ENCODE results near the gene ARID2. TPM values are rescaled to one million over a fixed set of nuclear protein-coding genes. Genes with fewer than 3 reads are reported as not detected.

Gene ARID2
- total and polyA plus RNA-seq, 2 donors from 2014 or later, result 4.4 to 35.7 TPM

DNA sequence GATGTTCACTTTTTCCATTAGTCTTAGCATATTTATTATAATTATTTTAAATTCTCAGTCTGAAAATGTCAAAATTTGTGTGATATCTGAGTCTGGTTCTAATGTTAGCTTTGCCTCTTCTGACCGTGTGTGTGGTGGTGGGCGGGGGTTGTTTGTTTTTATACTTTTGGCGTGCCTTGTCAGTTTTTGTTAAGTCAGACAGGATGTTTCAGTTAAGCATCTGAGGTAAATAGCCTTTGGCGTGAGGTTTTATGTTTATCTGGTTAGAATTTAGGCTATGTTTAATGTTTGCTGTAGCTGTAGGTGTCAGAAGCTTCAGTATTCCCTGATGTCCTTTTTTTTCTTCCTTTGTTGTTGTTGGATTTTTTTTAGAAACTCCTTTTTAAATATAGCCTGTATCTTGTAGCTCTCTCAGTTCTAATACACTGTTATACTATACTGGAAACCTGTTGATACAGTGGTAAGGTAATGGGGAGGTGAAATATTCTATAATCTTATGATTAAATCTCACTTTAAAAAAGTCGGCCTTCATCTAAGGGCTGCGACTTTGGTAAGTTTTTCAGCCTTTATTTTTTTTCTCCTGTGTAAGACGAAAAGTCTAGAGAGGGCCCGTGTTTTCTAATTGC, 149.2 kb downstream of the ARID2 start:
- H3K27ac ChIP-seq (ENCODE audit: low read depth in 2 of 2, low read length in 2 of 2), result peak overlapping the region in 1 of 2 donors; percentile 9

DNA sequence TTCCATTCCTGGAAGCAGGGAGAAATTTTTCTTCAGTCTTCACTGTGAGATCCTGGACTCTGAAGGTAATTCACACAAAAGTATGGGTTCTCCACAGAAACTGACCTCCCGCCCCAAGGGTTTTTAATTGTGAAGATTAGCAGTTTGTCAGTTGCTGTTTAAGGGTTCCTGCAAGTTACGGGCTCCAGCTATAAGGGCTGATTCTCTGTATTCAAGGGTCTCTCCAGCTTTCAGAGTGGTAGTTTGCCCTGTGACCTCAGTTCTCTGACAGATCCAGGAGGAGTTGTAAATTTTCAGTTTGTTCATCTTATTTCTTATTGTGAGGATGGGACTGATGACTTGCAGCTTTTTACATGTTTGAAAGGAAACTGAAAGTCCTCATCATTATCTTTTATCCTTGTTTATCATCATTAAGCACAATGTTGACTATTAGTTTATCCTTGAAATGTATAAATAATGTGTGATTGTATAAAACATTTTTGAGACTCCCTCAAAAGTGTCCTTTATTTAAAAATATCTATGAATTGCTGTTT, 149.9 kb downstream of the ARID2 start:
- intact Hi-C loops (cut with DNase I), result no loop called here
- H3K27ac ChIP-seq (ENCODE audit: low read depth in 2 of 2, low read length in 2 of 2), result peak overlapping the region; percentile 9 to 40
- H3K36me3 ChIP-seq (ENCODE audit: control insufficient read depth in 2 of 3, insufficient read depth in 3 of 3, low read length in 3 of 3), result peaks cover 0 to 7% (median 4%) of the 10 kb centered on the region in 3 donors
- H3K9ac ChIP-seq (ENCODE audit: low read length in 3 of 3), result no peak overlapping the region
- H3K4me1 ChIP-seq (ENCODE audit: control insufficient read depth in 2 of 3, insufficient read depth in 2 of 3, low read depth in 1 of 3, low read length in 3 of 3), result no peaks in the 10 kb centered on the region
- DNase-seq (peak in 1 of 5 donors; percentile 1), FAIRE-seq (no peak)
- TF ChIP-seq, protein P1, sequence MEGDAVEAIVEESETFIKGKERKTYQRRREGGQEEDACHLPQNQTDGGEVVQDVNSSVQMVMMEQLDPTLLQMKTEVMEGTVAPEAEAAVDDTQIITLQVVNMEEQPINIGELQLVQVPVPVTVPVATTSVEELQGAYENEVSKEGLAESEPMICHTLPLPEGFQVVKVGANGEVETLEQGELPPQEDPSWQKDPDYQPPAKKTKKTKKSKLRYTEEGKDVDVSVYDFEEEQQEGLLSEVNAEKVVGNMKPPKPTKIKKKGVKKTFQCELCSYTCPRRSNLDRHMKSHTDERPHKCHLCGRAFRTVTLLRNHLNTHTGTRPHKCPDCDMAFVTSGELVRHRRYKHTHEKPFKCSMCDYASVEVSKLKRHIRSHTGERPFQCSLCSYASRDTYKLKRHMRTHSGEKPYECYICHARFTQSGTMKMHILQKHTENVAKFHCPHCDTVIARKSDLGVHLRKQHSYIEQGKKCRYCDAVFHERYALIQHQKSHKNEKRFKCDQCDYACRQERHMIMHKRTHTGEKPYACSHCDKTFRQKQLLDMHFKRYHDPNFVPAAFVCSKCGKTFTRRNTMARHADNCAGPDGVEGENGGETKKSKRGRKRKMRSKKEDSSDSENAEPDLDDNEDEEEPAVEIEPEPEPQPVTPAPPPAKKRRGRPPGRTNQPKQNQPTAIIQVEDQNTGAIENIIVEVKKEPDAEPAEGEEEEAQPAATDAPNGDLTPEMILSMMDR (IDR thresholded peaks at IDR 0.05; ENCODE audit: borderline replicate concordance, extremely low read depth, insufficient read depth), result no peak
- no peaks in the 10 kb centered on the region for H3K9me3 ChIP-seq (ENCODE audit: control insufficient read depth in 2 of 3, insufficient read depth in 1 of 3, low read length in 3 of 3)
- H3K27me3 ChIP-seq (ENCODE audit: control insufficient read depth, insufficient read depth, low read length), result no peaks in the 10 kb centered on the region
- H3K4me3 ChIP-seq (ENCODE audit: low read length in 3 of 3), result no peak overlapping the region

More for the DNA sequence above, 149.2 kb downstream of the ARID2 start:
- Histone ChIP-seq H3K4me1 (ENCODE audit: control insufficient read depth in 2 of 3, insufficient read depth in 2 of 3, low read depth in 1 of 3, low read length in 3 of 3) (no peaks in the 10 kb centered on the region), H3K9me3 (ENCODE audit: control insufficient read depth in 2 of 3, insufficient read depth in 1 of 3, low read length in 3 of 3) (no peaks in the 10 kb centered on the region), H3K27me3 (ENCODE audit: control insufficient read depth, insufficient read depth, low read length) (no peaks in the 10 kb centered on the region), H3K36me3 (ENCODE audit: control insufficient read depth in 2 of 3, insufficient read depth in 3 of 3, low read length in 3 of 3) (peaks cover 0 to 10% (median 5%) of the 10 kb centered on the region in 3 donors), H3K9ac (ENCODE audit: low read length in 3 of 3) (no peak overlapping the region), H3K4me3 (ENCODE audit: low read length in 3 of 3) (no peak overlapping the region)
- intact Hi-C loops (cut with DNase I), result no loop called here
- FAIRE-seq (no peak), DNase-seq (peak in 1 of 5 donors; percentile 5)
- TF ChIP-seq, protein P1 (IDR thresholded peaks at IDR 0.05; ENCODE audit: borderline replicate concordance, extremely low read depth, insufficient read depth), result no peak

DNA sequence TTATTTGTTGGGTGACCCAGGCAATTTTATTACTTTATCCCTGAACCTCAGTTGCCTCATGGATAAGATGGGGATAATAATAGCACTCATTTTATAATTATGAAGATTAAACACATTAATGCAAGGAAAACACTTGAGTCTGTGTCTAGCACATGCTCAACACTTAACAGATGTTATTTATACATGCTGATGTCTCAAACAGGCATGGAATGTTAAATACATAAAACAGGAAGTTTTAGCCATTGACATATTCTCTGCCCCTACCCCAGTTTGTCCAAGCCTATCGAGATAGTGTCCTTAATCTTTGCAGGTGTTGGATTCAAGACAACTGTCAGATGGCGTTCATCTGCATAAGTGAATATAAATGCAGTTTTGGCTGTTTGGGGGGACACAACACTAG, 151.0 kb downstream of the ARID2 start:
- TF ChIP-seq, protein P1 (IDR thresholded peaks at IDR 0.05; ENCODE audit: borderline replicate concordance, extremely low read depth, insufficient read depth), result no peak
- Histone ChIP-seq H3K27me3 (ENCODE audit: control insufficient read depth, insufficient read depth, low read length) (no peaks in the 10 kb centered on the region), H3K27ac (ENCODE audit: low read depth in 2 of 2, low read length in 2 of 2) (no peak overlapping the region), H3K36me3 (ENCODE audit: control insufficient read depth in 2 of 3, insufficient read depth in 3 of 3, low read length in 3 of 3) (peaks cover 0 to 5% (median 2%) of the 10 kb centered on the region in 3 donors), H3K9ac (ENCODE audit: low read length in 3 of 3) (no peak overlapping the region), H3K4me3 (ENCODE audit: low read length in 3 of 3) (no peak overlapping the region), H3K4me1 (ENCODE audit: control insufficient read depth in 2 of 3, insufficient read depth in 2 of 3, low read depth in 1 of 3, low read length in 3 of 3) (no peaks in the 10 kb centered on the region), H3K9me3 (ENCODE audit: control insufficient read depth in 2 of 3, insufficient read depth in 1 of 3, low read length in 3 of 3) (no peaks in the 10 kb centered on the region)
- no peak for DNase-seq
- intact Hi-C loops (cut with DNase I), result no loop called here
- no peak for FAIRE-seq
